Loucy (cell line): Measurements from ENCODE around the gene DNAH17.

Experiments used
- H2AFZ ChIP-seq: fragments of 200-600 bp; sonication (generic); 2 replicates; pipeline ENCODE4 v1.6.0; 2016; ENCODE audit warnings: antibody characterized with exemption, mild to moderate bottlenecking, low read length, moderate library complexity
- H3F3A ChIP-seq: fragments of 200-600 bp; 2 replicates; pipeline ENCODE4 v1.6.0; 2016; ENCODE audit warnings: antibody characterized with exemption, low read depth, mild to moderate bottlenecking
- H3K27me3 ChIP-seq: fragments of 200-600 bp; sonication (generic); 2 replicates; pipeline ENCODE4 v1.6.1; 2014; ENCODE audit warnings: low read length, mild to moderate bottlenecking; ENCODE audit not compliant: insufficient read depth, poor library complexity, severe bottlenecking
- H3K36me3 ChIP-seq: fragments of 200-600 bp; sonication (generic); 2 replicates; pipeline ENCODE4 v1.6.1; 2016; ENCODE audit warnings: low read length; ENCODE audit not compliant: insufficient read depth
- H3K4me1 ChIP-seq: fragments of 200-600 bp; sonication (generic); 2 replicates; pipeline ENCODE4 v1.5.1; 2014; ENCODE audit warnings: low read length, mild to moderate bottlenecking; ENCODE audit not compliant: insufficient read depth, poor library complexity, severe bottlenecking
- H3K4me2 ChIP-seq: fragments of 200-600 bp; sonication (generic); 2 replicates; pipeline ENCODE4 v1.6.0; 2014; ENCODE audit warnings: antibody characterized with exemption, low read length, low read depth, mild to moderate bottlenecking; ENCODE audit not compliant: poor library complexity, severe bottlenecking
- H3K4me3 ChIP-seq: fragments of 200-600 bp; sonication (generic); 2 replicates; pipeline ENCODE4 v1.5.1; 2014; ENCODE audit warnings: low read length, mild to moderate bottlenecking, mixed read lengths; ENCODE audit not compliant: poor library complexity, severe bottlenecking
- H3K79me2 ChIP-seq: fragments of 200-600 bp; sonication (generic); 2 replicates; pipeline ENCODE4 v1.6.1; 2014; ENCODE audit warnings: low read length; ENCODE audit not compliant: insufficient read depth
- H3K9ac ChIP-seq: fragments of 200-600 bp; sonication (generic); 2 replicates; pipeline ENCODE4 v1.6.0; 2014; ENCODE audit warnings: mild to moderate bottlenecking, low read depth, low read length, moderate library complexity; ENCODE audit not compliant: poor library complexity, severe bottlenecking
- H3K9me2 ChIP-seq: fragments of 200-600 bp; sonication (generic); replicated peaks from 2 replicates; pipeline ENCODE4 v1.6.1; 2016; ENCODE audit warnings: low read depth, low read length, mixed read lengths
- H3K9me3 ChIP-seq: fragments of 200-600 bp; sonication (generic); 2 replicates; pipeline ENCODE4 v1.6.1; 2014; ENCODE audit warnings: mild to moderate bottlenecking, antibody characterized with exemption, low read length, low read depth; ENCODE audit not compliant: insufficient read depth
- H4K20me1 ChIP-seq: fragments of 200-600 bp; sonication (generic); 2 replicates; pipeline ENCODE4 v1.6.0; 2014; ENCODE audit warnings: antibody characterized with exemption, low read length, mild to moderate bottlenecking; ENCODE audit not compliant: insufficient read depth, poor library complexity, severe bottlenecking
- CTCF ChIP-seq: fragments of 200-600 bp; sonication (generic); conservative IDR thresholded peaks from 2 replicates; pipeline ENCODE4 v1.5.1; 2014; ENCODE audit warnings: mild to moderate bottlenecking, antibody characterized with exemption, low read length
- EZH2phosphoT487 ChIP-seq: fragments of 200-600 bp; IDR thresholded peaks from 2 replicates; pipeline ENCODE4 v1.6.1; 2018; ENCODE audit warnings: antibody characterized with exemption, mild to moderate bottlenecking, moderate library complexity, borderline replicate concordance

Gene DNAH17

GRCh38 chr17:78622491-78623265 is 45.5 kb upstream of the DNAH17 start:
- no peak for TF ChIP-seq EZH2phosphoT487
- no peak for TF ChIP-seq CTCF
- Histone ChIP-seq H3K27me3 (no peaks in the 10 kb centered on the region), H3K4me1 (peaks cover 3% of the 10 kb centered on the region), H3K36me3 (no peaks in the 10 kb centered on the region), H3K4me2 (no peak overlapping the region), H3K9me2 (no peaks in the 10 kb centered on the region), H4K20me1 (no peaks in the 10 kb centered on the region), H3K9ac (no peak overlapping the region), H3K79me2 (no peaks in the 10 kb centered on the region), H2AFZ (no peak overlapping the region), H3F3A (no peaks in the 10 kb centered on the region), H3K4me3 (no peak overlapping the region), H3K9me3 (no peaks in the 10 kb centered on the region)

GRCh38 chr17:78621720-78622490 is 44.7 kb upstream of the DNAH17 start:
- Histone ChIP-seq H3F3A (no peaks in the 10 kb centered on the region), H3K4me1 (peaks cover 6% of the 10 kb centered on the region), H2AFZ (no peak overlapping the region), H3K4me2 (no peak overlapping the region), H3K9me3 (no peaks in the 10 kb centered on the region), H3K9me2 (no peaks in the 10 kb centered on the region), H4K20me1 (no peaks in the 10 kb centered on the region), H3K27me3 (no peaks in the 10 kb centered on the region), H3K79me2 (no peaks in the 10 kb centered on the region), H3K4me3 (no peak overlapping the region), H3K9ac (no peak overlapping the region), H3K36me3 (no peaks in the 10 kb centered on the region)
- no peak for TF ChIP-seq CTCF
- no peak for TF ChIP-seq EZH2phosphoT487

- no peak overlapping the region for H3K4me2 ChIP-seq
- H2AFZ ChIP-seq, result no peak overlapping the region
- no peaks in the 10 kb centered on the region for H3K27me3 ChIP-seq
- H3K4me1 ChIP-seq, result peaks cover 6% of the 10 kb centered on the region
- H4K20me1 ChIP-seq, result no peaks in the 10 kb centered on the region
- no peaks in the 10 kb centered on the region for H3F3A ChIP-seq
- H3K9ac ChIP-seq, result no peak overlapping the region
- TF ChIP-seq EZH2phosphoT487 (no peak), CTCF (no peak)
- H3K36me3 ChIP-seq, result no peaks in the 10 kb centered on the region
- no peaks in the 10 kb centered on the region for H3K9me3 ChIP-seq
- no peaks in the 10 kb centered on the region for H3K9me2 ChIP-seq
- no peaks in the 10 kb centered on the region for H3K79me2 ChIP-seq
- no peak overlapping the region for H3K4me3 ChIP-seq
Observed at GRCh38 chr17:78620099-78620498, 42.9 kb upstream of the DNAH17 start.
